ENCODE measurements around the gene SLC16A4. TPM values are rescaled to one million over a fixed set of nuclear protein-coding genes. Genes with fewer than 3 reads are reported as not detected.

SLC16A4 gene
- total and polyA plus RNA-seq, 4 donors: 11.5 to 23.2 (median 18.8) TPM

DNA sequence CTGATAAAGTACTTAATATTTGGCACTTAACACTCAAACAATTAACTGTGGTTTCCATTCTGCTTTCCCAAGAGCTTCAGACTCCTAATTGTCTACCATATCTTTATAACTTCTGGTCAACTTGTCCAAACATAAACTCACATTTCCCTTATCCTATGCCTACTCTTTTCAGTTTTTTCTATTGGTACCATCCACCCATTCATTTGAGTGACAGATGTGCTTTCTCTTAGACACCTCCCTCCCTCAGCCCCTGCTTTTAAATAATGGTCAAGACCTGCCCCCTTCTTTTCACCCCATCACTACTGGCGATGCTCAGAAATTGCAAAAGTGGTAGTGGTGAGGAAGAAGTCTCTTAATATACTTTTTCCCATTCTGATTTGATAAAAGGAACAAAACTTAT, 5.5 kb downstream of the SLC16A4 start:
- H3K4me3 ChIP-seq (ENCODE audit: low read length in 2 of 2): no peak overlapping the region
- H3K27me3 ChIP-seq (ENCODE audit: control insufficient read depth in 1 of 2, insufficient read depth in 2 of 2, low read length in 1 of 2): no peaks in the 10 kb centered on the region
- DNase-seq (no peak), ATAC-seq (ENCODE audit: low FRiP score) (no peak)
- intact Hi-C loops (cut with DNase I): no loop called here
- H3K27ac ChIP-seq (ENCODE audit: low read depth in 1 of 2, low read length in 2 of 2): no peak overlapping the region
- H3K36me3 ChIP-seq (ENCODE audit: control insufficient read depth in 1 of 2, insufficient read depth in 2 of 2, low read length in 1 of 2): peaks cover 0 to 2% of the 10 kb centered on the region in 2 donors
- peaks cover 3% of the 10 kb centered on the region in 2 donors for H3K4me1 ChIP-seq (ENCODE audit: control insufficient read depth in 1 of 2, insufficient read depth in 2 of 2, low read length in 2 of 2)
- WGBS, 2 donors: 97 to 100% methylated on average over 1 of the region's 1 CpG
- H3K9me3 ChIP-seq (ENCODE audit: control insufficient read depth, low read length): no peaks in the 10 kb centered on the region

DNA sequence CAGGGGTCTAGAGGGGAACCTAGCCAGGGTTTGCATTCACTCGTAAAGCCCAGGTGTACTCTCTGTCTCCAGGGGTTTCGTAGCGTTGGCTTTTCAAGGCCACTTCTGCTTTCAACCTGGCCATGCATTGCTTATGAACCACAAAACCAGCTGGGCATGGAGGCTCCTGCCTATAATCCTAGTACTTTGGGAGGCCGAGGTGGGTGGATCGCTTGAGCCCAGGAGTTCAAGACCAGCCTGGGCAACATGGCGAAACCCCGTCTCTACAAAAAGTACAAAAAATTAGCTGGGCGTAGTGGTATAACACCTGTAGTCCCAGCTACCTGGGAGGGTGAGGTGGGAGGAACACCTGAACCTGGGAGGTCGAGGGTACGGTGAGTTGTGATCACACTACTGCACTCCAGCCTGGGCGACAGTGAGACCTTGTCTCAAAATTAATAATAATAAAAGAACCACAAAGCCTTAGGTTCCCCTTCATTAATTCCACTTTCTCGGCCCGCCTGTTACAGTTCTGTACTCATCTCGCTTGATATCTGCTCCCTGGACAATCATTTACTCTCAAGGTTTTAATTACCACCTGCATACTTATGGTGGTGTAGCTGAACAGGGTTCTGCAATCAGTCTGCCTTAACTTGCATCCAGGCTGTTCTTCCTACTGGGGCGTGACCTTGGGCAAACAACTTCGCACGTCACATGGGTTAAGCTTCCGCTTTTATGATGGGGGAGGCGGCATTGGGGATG, 6.1 kb downstream of the SLC16A4 start:
- peaks cover 0 to 2% of the 10 kb centered on the region in 2 donors for H3K36me3 ChIP-seq (ENCODE audit: control insufficient read depth in 1 of 2, insufficient read depth in 2 of 2, low read length in 1 of 2)
- no peak for ATAC-seq (ENCODE audit: low FRiP score)
- WGBS, 2 donors: 95 to 97% methylated on average over 19 of the region's 19 CpGs

DNA sequence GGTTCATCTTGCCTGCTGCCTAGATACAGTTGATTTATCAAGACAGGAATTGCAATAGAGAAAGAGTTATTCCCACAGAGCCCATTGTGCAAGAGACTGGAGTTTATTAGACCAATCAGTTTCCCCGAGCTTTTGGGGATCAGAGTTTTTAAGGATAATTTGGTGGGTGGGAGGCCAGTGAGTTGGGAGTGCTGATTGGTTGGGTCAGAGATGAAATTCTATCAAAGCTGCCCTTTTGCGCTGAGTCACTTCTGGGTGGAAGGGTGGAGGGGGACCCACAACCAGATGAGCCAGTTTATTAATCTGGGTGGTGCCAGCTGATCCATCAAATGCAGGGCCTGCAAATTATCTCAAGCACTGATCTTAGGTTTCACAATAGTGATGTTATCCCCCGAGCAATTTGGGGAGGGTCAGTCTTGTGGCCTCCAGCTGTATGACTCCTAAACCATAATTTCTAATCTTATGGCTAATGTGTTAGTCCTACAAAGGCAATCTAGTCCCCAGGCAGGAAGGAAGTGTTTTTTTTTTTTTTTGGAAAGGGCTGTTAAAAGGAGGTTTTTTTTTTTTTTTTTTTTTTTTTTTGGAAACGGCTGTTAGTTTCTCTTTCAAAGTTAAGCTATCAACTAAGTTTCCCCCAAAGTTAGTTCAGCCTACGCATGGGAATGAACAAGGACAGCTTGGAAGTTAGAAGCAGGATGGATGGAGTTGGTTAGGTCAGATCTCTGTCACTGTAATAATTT, 7.4 kb downstream of the SLC16A4 start:
- Histone ChIP-seq H3K36me3 (ENCODE audit: control insufficient read depth in 1 of 2, insufficient read depth in 2 of 2, low read length in 1 of 2) (peaks cover 1 to 3% of the 10 kb centered on the region in 2 donors), H3K4me3 (ENCODE audit: low read length in 2 of 2) (no peak overlapping the region), H3K27ac (ENCODE audit: low read depth in 1 of 2, low read length in 2 of 2) (no peak overlapping the region), H3K9me3 (ENCODE audit: control insufficient read depth, low read length) (no peaks in the 10 kb centered on the region), H3K27me3 (ENCODE audit: control insufficient read depth in 1 of 2, insufficient read depth in 2 of 2, low read length in 1 of 2) (no peaks in the 10 kb centered on the region), H3K4me1 (ENCODE audit: control insufficient read depth in 1 of 2, insufficient read depth in 2 of 2, low read length in 2 of 2) (peaks cover 1 to 3% of the 10 kb centered on the region in 2 donors)
- DNase-seq: no peak
- WGBS, 2 donors: 60 to 61% methylated on average over 5 of the region's 5 CpGs
- no peak for ATAC-seq (ENCODE audit: low FRiP score)
- intact Hi-C loops (cut with DNase I): no loop called here

More for the DNA sequence above, 6.1 kb downstream of the SLC16A4 start:
- DNase-seq: no peak
- intact Hi-C loops (cut with DNase I): no loop called here
- H3K9me3 ChIP-seq (ENCODE audit: control insufficient read depth, low read length): no peaks in the 10 kb centered on the region
- H3K27ac ChIP-seq (ENCODE audit: low read depth in 1 of 2, low read length in 2 of 2): no peak overlapping the region
- peaks cover 3% of the 10 kb centered on the region in 2 donors for H3K4me1 ChIP-seq (ENCODE audit: control insufficient read depth in 1 of 2, insufficient read depth in 2 of 2, low read length in 2 of 2)
- no peaks in the 10 kb centered on the region for H3K27me3 ChIP-seq (ENCODE audit: control insufficient read depth in 1 of 2, insufficient read depth in 2 of 2, low read length in 1 of 2)
- no peak overlapping the region for H3K4me3 ChIP-seq (ENCODE audit: low read length in 2 of 2)

DNA sequence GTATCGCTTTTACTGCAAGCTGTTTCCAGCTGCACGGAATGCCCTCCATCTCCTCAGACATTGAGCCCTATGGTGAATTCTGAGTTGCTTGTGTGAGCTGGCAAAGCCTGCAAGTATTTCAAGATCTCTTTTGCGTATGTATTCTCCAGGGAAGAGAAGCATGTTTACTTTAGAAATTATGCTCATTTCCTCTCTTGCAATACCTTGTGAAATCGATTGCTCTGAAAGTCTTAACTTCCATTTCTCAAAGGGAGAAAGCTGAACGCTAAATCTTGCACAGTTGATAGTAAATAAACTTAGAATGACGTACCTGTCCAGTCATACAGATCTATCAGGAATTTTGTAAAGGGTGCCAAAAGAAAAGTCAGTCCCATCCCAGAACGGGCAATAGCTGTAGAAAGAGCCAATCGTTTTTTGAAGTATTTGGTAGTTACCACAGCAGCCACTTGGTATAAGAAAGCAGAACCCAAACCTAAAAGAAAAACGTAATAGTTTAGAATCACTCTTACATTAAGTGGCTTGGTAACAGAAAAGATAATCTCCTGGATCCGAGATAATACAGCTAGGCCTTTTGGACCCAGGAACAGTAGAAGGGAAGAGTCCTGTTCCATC, 10.0 kb downstream of the SLC16A4 start:
- H3K9me3 ChIP-seq (ENCODE audit: control insufficient read depth, low read length): no peaks in the 10 kb centered on the region
- no peak for ATAC-seq (ENCODE audit: low FRiP score)
- H3K36me3 ChIP-seq (ENCODE audit: control insufficient read depth in 1 of 2, insufficient read depth in 2 of 2, low read length in 1 of 2): peaks cover 5% of the 10 kb centered on the region in 2 donors
- 52 to 56% methylated on average over 10 of the region's 10 CpGs for WGBS, 2 donors
- peaks cover 0 to 1% of the 10 kb centered on the region in 2 donors for H3K4me1 ChIP-seq (ENCODE audit: control insufficient read depth in 1 of 2, insufficient read depth in 2 of 2, low read length in 2 of 2)
- H3K4me3 ChIP-seq (ENCODE audit: low read length in 2 of 2): no peak overlapping the region
- DNase-seq: no peak
- H3K27me3 ChIP-seq (ENCODE audit: control insufficient read depth in 1 of 2, insufficient read depth in 2 of 2, low read length in 1 of 2): no peaks in the 10 kb centered on the region
- H3K27ac ChIP-seq (ENCODE audit: low read depth in 1 of 2, low read length in 2 of 2): no peak overlapping the region
- intact Hi-C loops (cut with DNase I): no loop called here

DNA sequence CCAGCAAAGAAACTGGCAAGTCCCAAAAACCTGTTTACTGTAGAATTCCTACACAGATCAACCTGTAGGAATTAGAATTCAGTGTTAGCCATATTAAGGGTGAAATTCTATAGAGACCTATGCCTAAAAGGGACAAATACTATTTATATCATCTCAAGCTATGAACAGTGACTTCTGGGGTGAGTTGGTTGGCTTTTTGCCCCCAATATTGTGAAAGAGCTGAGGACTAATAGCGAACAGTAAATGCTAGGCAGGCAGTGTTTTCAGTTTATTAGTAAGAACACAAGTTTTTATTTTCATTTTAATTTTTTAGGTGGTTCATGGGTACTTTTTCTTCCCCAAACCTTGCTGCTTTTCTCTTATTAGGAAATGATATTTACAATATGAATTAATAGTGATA, 15.3 kb downstream of the SLC16A4 start:
- DNase-seq: no peak
- no peak for ATAC-seq (ENCODE audit: low FRiP score)
- H3K27ac ChIP-seq (ENCODE audit: low read depth in 1 of 2, low read length in 2 of 2): no peak overlapping the region
- no peak overlapping the region for H3K4me3 ChIP-seq (ENCODE audit: low read length in 2 of 2)
- 97 to 100% methylated on average over 1 of the region's 1 CpG for WGBS, 2 donors
- no peaks in the 10 kb centered on the region for H3K27me3 ChIP-seq (ENCODE audit: control insufficient read depth in 1 of 2, insufficient read depth in 2 of 2, low read length in 1 of 2)
- H3K36me3 ChIP-seq (ENCODE audit: control insufficient read depth in 1 of 2, insufficient read depth in 2 of 2, low read length in 1 of 2): peaks cover 5 to 8% of the 10 kb centered on the region in 2 donors
- no peaks in the 10 kb centered on the region for H3K9me3 ChIP-seq (ENCODE audit: control insufficient read depth, low read length)
- intact Hi-C loops (cut with DNase I): no loop called here
- no peaks in the 10 kb centered on the region for H3K4me1 ChIP-seq (ENCODE audit: control insufficient read depth in 1 of 2, insufficient read depth in 2 of 2, low read length in 2 of 2)

DNA sequence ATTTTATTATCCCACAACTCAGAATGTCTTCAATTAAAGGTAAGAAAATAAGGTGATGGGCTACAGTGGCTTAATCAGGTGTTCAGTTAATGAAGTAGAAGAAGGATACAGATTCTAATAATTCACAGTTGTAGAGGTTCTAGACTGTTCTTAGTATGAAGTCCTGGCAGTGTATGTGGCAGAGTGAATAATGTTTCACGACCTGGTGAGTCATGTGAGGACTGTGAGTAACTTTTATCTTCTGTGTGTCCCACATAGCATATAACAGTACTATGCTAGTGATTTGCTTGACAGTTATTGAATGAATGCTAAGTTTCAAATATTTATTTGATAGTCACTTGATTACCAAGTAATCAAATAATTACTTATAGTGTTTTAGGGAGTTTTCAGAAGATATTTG, 20.0 kb downstream of the SLC16A4 start:
- Histone ChIP-seq H3K4me1 (ENCODE audit: control insufficient read depth in 1 of 2, insufficient read depth in 2 of 2, low read length in 2 of 2) (no peaks in the 10 kb centered on the region), H3K9me3 (ENCODE audit: control insufficient read depth, low read length) (no peaks in the 10 kb centered on the region), H3K27ac (ENCODE audit: low read depth in 1 of 2, low read length in 2 of 2) (no peak overlapping the region), H3K4me3 (ENCODE audit: low read length in 2 of 2) (no peak overlapping the region), H3K27me3 (ENCODE audit: control insufficient read depth in 1 of 2, insufficient read depth in 2 of 2, low read length in 1 of 2) (no peaks in the 10 kb centered on the region), H3K36me3 (ENCODE audit: control insufficient read depth in 1 of 2, insufficient read depth in 2 of 2, low read length in 1 of 2) (peaks cover 2 to 3% of the 10 kb centered on the region in 2 donors)
- ATAC-seq (ENCODE audit: low FRiP score) (no peak), DNase-seq (no peak)
- WGBS, 2 donors: 0 to 4% methylated on average over 1 of the region's 1 CpG
- intact Hi-C loops (cut with DNase I): no loop called here

DNA sequence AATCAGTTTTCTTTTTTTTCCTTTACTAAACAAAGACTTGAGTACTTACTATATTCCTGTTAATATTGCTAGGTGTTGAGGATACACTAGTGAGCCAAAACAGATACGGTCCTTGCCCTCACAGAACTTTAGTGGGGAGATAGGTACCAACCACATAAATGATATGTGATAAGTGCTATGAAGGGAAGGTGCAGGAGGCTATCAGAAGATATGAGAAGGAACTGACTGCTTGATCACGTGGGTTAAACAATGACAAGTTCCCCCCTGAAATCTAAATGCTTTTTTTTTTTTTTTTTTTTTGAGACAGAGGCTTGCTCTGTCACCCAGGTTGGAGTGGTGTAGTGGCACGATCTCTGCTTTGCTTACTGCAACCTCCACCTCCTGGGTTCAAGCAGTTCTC, 26.6 kb downstream of the SLC16A4 start:
- ATAC-seq (ENCODE audit: low FRiP score) (no peak), DNase-seq (no peak)
- Histone ChIP-seq H3K4me3 (ENCODE audit: low read length in 2 of 2) (no peak overlapping the region), H3K27me3 (ENCODE audit: control insufficient read depth in 1 of 2, insufficient read depth in 2 of 2, low read length in 1 of 2) (no peaks in the 10 kb centered on the region), H3K36me3 (ENCODE audit: control insufficient read depth in 1 of 2, insufficient read depth in 2 of 2, low read length in 1 of 2) (no peaks in the 10 kb centered on the region), H3K9me3 (ENCODE audit: control insufficient read depth, low read length) (no peaks in the 10 kb centered on the region), H3K4me1 (ENCODE audit: control insufficient read depth in 1 of 2, insufficient read depth in 2 of 2, low read length in 2 of 2) (no peaks in the 10 kb centered on the region), H3K27ac (ENCODE audit: low read depth in 1 of 2, low read length in 2 of 2) (no peak overlapping the region)
- intact Hi-C loops (cut with DNase I): no loop called here
- 93 to 94% methylated on average over 3 of the region's 3 CpGs for WGBS, 2 donors

DNA sequence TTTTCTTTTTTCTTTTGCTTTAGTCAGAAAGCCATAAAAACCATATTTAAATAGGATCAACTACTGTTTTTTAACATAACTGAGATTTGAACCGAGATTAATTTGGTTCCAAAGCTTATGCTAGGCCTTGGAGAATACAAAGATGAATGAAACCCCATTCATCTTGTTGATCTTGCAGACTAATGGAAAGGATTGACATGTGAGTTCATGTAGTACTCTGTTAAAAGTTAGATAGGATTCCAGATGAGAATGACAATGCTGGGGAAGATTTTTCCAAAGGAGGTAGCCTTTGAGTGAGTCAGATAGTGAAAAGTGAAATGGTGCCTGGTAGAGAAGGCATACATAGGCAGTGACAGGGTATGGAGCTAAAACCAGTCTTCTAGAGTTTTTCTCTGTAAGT, 29.0 kb downstream of the SLC16A4 start:
- no peaks in the 10 kb centered on the region for H3K27me3 ChIP-seq (ENCODE audit: control insufficient read depth in 1 of 2, insufficient read depth in 2 of 2, low read length in 1 of 2)
- no peak for DNase-seq
- no peak overlapping the region for H3K4me3 ChIP-seq (ENCODE audit: low read length in 2 of 2)
- no peak overlapping the region for H3K27ac ChIP-seq (ENCODE audit: low read depth in 1 of 2, low read length in 2 of 2)
- WGBS, 2 donors: 94 to 95% methylated on average over 1 of the region's 1 CpG
- intact Hi-C loops (cut with DNase I): no loop called here
- no peak for ATAC-seq (ENCODE audit: low FRiP score)
- H3K4me1 ChIP-seq (ENCODE audit: control insufficient read depth in 1 of 2, insufficient read depth in 2 of 2, low read length in 2 of 2): no peaks in the 10 kb centered on the region
- H3K36me3 ChIP-seq (ENCODE audit: control insufficient read depth in 1 of 2, insufficient read depth in 2 of 2, low read length in 1 of 2): no peaks in the 10 kb centered on the region
- no peaks in the 10 kb centered on the region for H3K9me3 ChIP-seq (ENCODE audit: control insufficient read depth, low read length)
